PC-3 (cell line): Measurements from ENCODE around the gene PIGO. TPM values are rescaled to one million over a fixed set of nuclear protein-coding genes. Genes with fewer than 3 reads are reported as not detected.

ENCODE experiments used
- ATAC-seq: fragments of 200-7000 bp; cut with Tn5 transposase; 2 replicates; pipeline ENCODE4 v1.9.1; 2020; ENCODE audit warnings: mild to moderate bottlenecking, moderate library complexity
- BruUV-seq: library from RNA; stranded (reverse); fragments of 400-500 nt; replicated peaks from 2 replicates; lab custom pipeline; 2021; lab: Mats Ljungman, UMichigan
- CTCF ChIA-PET: fragments of 300-600 bp; sonication (Branson Sonifier 250); formaldehyde crosslinking; loops from one replicate; lab custom pipeline; 2022; ENCODE audit warnings: antibody characterized with exemption; lab: Charles Lee
- POLR2A ChIA-PET: fragments of 300-600 bp; sonication (Branson Sonifier 250); formaldehyde crosslinking; loops from one replicate; lab custom pipeline; 2022; ENCODE audit warnings: antibody characterized with exemption; ENCODE audit not compliant: unreplicated experiment; lab: Charles Lee
- DNase-seq: peaks from one replicate; pipeline ENCODE4 v3.0.0-alpha.2; 2015
- H2AFZ ChIP-seq: fragments of 300-600 bp; sonication (generic); 2 replicates; pipeline ENCODE4 v1.6.0; 2016; ENCODE audit warnings: antibody characterized with exemption, low read length
- H3F3A ChIP-seq: fragments of 300-600 bp; sonication (generic); one replicate; pipeline ENCODE4 v1.6.0; 2017; ENCODE audit warnings: antibody characterized with exemption, low read length, control low read depth, mild to moderate bottlenecking; ENCODE audit not compliant: unreplicated experiment
- H3K27ac ChIP-seq: fragments of 300-600 bp; sonication (generic); 2 replicates; pipeline ENCODE4 v1.5.1; 2016; ENCODE audit warnings: mild to moderate bottlenecking, low read length
- H3K27me3 ChIP-seq: fragments of 300-600 bp; sonication (generic); 2 replicates; pipeline ENCODE4 v1.6.1; 2016; ENCODE audit warnings: low read length, mixed read lengths
- H3K36me3 ChIP-seq: fragments of 300-600 bp; sonication (generic); 2 replicates; pipeline ENCODE4 v1.6.1; 2016; ENCODE audit warnings: low read depth, mixed run types, low read length, mixed read lengths
- H3K4me1 ChIP-seq: fragments of 300-600 bp; sonication (generic); 2 replicates; pipeline ENCODE4 v1.5.1; 2016; ENCODE audit warnings: low read length; ENCODE audit not compliant: insufficient read depth
- H3K4me2 ChIP-seq: fragments of 300-600 bp; sonication (generic); 2 replicates; pipeline ENCODE4 v1.6.0; 2016; ENCODE audit warnings: low read length
- H3K4me3 ChIP-seq: fragments of 300-600 bp; sonication (generic); 2 replicates; pipeline ENCODE4 v1.5.1; 2016; ENCODE audit warnings: mild to moderate bottlenecking, low read length, mixed read lengths
- H3K79me2 ChIP-seq: fragments of 300-600 bp; sonication (generic); 2 replicates; pipeline ENCODE4 v1.6.1; 2017; ENCODE audit warnings: low read length, mixed read lengths
- H3K9ac ChIP-seq: fragments of 300-600 bp; sonication (generic); 2 replicates; pipeline ENCODE4 v1.6.0; 2016; ENCODE audit warnings: mild to moderate bottlenecking, low read length
- H3K9me2 ChIP-seq: fragments of 300-600 bp; sonication (generic); replicated peaks from 2 replicates; pipeline ENCODE4 v1.6.1; 2016; ENCODE audit warnings: mixed run types, low read length, mixed read lengths
- H3K9me3 ChIP-seq: fragments of 300-600 bp; sonication (generic); 2 replicates; pipeline ENCODE4 v1.6.1; 2016; ENCODE audit warnings: low read length, mixed read lengths
- H4K20me1 ChIP-seq: fragments of 300-600 bp; sonication (generic); 2 replicates; pipeline ENCODE4 v1.6.1; 2016; ENCODE audit warnings: low read length, mixed read lengths
- EZH2 ChIP-seq: fragments of 300-600 bp; sonication (generic); IDR thresholded peaks from one replicate; pipeline ENCODE4 v1.6.1; 2017; ENCODE audit warnings: antibody characterized with exemption, mild to moderate bottlenecking, low read length; ENCODE audit not compliant: unreplicated experiment
- EZH2phosphoT487 ChIP-seq: fragments of 300-600 bp; sonication (generic); IDR thresholded peaks from 2 replicates; pipeline ENCODE4 v1.6.1; 2018; ENCODE audit warnings: mild to moderate bottlenecking, antibody characterized with exemption, low read length, borderline replicate concordance
- intact Hi-C: fragments of 100-400 bp; cut with micrococcal nuclease; formaldehyde crosslinking; loops from 2 replicates; pipeline ENCODE4 v1.9.0; 2023
- total RNA-seq: library from RNA; depleted of rRNA; stranded (reverse); fragments of >200 nt; gene quantifications from 2 replicates; pipeline ENCODE4 v1.2.3, GENCODE V29; 2014
- TF ChIP-seq, protein P1 (sequence below): fragments of 300-600 bp; sonication (generic); conservative IDR thresholded peaks from 2 replicates; pipeline ENCODE4 v1.5.1; 2017; ENCODE audit warnings: antibody characterized with exemption, low read depth, mild to moderate bottlenecking, low read length

PIGO gene
- total RNA-seq, 1 experiment from 2014 or later: 18.2 TPM

DNA sequence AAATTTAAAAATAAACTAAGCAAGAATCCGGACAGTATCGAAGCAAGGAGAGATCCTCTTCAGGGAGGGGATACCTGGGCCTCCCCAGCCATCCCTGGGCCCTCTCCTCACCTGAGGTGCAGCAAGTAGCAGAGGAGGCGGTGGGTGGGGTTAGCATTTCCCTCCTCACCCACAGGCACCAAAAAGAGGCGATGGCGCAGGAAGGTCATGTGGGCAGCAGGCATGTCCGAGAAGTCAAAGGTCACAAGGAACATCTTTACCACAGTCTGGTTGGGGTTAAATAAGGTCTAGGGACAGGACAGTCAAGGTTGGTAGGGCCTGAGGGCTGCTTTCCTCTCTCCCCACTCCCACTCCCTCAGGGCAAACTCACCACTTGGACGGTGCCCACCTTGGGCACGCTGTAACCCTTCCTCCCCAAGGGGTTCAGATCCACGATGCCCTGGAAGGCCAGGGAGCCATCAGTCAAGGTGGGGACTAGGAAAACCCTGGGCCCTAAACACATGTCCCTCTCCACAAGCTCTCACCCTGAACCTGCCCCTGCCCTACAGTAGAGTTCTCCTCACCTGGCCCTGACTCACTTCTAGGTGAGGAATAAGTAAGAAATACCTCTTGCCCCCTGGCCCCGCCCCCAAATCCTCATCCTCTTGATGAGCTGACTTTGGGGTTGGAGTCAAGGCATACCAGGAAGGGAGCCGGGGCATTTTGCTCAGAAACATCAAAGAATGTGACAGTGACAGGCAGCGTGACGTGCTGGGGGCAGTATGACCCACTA is 9.4 kb upstream of the PIGO start:
- H3K4me2 ChIP-seq: no peak overlapping the region
- no peaks in the 10 kb centered on the region for H4K20me1 ChIP-seq
- ATAC-seq (no peak), DNase-seq (no peak)
- no peaks in the 10 kb centered on the region for H3K27me3 ChIP-seq
- BruUV-seq: no TSS peak
- H3K9ac ChIP-seq: no peak overlapping the region
- no peak overlapping the region for H2AFZ ChIP-seq
- H3K4me3 ChIP-seq: no peak overlapping the region
- peaks cover 27% of the 10 kb centered on the region for H3K4me1 ChIP-seq
- H3K36me3 ChIP-seq: no peaks in the 10 kb centered on the region
- POLR2A ChIA-PET: interaction anchor here (0.5 kb wide), 1 partner anchor 457 kb away, joined by 3 read pairs; no protein-coding TSS in a partner anchor
- TF ChIP-seq, protein P1, sequence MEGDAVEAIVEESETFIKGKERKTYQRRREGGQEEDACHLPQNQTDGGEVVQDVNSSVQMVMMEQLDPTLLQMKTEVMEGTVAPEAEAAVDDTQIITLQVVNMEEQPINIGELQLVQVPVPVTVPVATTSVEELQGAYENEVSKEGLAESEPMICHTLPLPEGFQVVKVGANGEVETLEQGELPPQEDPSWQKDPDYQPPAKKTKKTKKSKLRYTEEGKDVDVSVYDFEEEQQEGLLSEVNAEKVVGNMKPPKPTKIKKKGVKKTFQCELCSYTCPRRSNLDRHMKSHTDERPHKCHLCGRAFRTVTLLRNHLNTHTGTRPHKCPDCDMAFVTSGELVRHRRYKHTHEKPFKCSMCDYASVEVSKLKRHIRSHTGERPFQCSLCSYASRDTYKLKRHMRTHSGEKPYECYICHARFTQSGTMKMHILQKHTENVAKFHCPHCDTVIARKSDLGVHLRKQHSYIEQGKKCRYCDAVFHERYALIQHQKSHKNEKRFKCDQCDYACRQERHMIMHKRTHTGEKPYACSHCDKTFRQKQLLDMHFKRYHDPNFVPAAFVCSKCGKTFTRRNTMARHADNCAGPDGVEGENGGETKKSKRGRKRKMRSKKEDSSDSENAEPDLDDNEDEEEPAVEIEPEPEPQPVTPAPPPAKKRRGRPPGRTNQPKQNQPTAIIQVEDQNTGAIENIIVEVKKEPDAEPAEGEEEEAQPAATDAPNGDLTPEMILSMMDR: no peak
- no peak for TF ChIP-seq EZH2phosphoT487
- H3K9me2 ChIP-seq: no peaks in the 10 kb centered on the region
- CTCF ChIA-PET: no interaction called here
- H3K9me3 ChIP-seq: no peaks in the 10 kb centered on the region
- H3K79me2 ChIP-seq: peaks cover 20% of the 10 kb centered on the region
- H3F3A ChIP-seq: no peaks in the 10 kb centered on the region
- H3K27ac ChIP-seq: no peak overlapping the region
- intact Hi-C loops: no loop called here

- TF ChIP-seq, protein P1: no peak
- no peak overlapping the region for H3K27ac ChIP-seq
- no peak overlapping the region for H3K4me2 ChIP-seq
- no peaks in the 10 kb centered on the region for H3K36me3 ChIP-seq
- no TSS peak for BruUV-seq
- ChIA-PET POLR2A (no interaction called here), CTCF (no interaction called here)
- H3K9me3 ChIP-seq: no peaks in the 10 kb centered on the region
- H3F3A ChIP-seq: no peaks in the 10 kb centered on the region
- no peak overlapping the region for H3K9ac ChIP-seq
- no peak overlapping the region for H2AFZ ChIP-seq
- H3K9me2 ChIP-seq: no peaks in the 10 kb centered on the region
- H3K27me3 ChIP-seq: no peaks in the 10 kb centered on the region
- H4K20me1 ChIP-seq: no peaks in the 10 kb centered on the region
- H3K4me3 ChIP-seq: no peak overlapping the region
- no peak for ATAC-seq
- H3K4me1 ChIP-seq: peaks cover 20% of the 10 kb centered on the region
- intact Hi-C loops: no loop called here
- DNase-seq: no peak
- H3K79me2 ChIP-seq: peaks cover 20% of the 10 kb centered on the region
Observed at GRCh38 chr9:35105126-35105525, 8.7 kb upstream of the PIGO start.

DNA sequence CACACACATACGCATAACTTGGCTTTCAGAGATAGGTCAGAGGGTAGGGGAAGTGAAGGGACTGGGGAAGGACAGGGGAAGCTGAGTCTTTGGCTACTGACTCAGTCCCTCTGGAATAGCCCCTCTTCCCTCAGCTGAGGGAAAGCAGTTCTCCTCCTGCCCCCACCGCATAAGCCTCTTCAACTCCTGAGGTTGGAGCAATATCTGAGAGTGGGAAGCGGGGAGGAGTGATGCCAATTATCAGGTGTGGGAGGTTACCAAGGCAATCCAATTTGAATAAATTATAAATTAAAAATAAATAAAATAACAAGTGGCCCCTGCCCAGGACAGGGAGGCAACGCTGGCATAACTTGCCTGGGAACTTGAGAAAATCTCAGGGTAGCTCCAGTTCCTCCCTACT is 8.2 kb upstream of the PIGO start:
- Histone ChIP-seq H3K4me3 (no peak overlapping the region), H3K9ac (no peak overlapping the region)
- BruUV-seq: no TSS peak

More for the DNA sequence above, 8.2 kb upstream of the PIGO start:
- H4K20me1 ChIP-seq: no peaks in the 10 kb centered on the region
- H3F3A ChIP-seq: no peaks in the 10 kb centered on the region
- no peak overlapping the region for H2AFZ ChIP-seq
- peaks cover 20% of the 10 kb centered on the region for H3K79me2 ChIP-seq
- TF ChIP-seq EZH2phosphoT487 (no peak), EZH2 (no peak)
- TF ChIP-seq, protein P1: no peak
- ATAC-seq (no peak), DNase-seq (no peak)
- H3K4me1 ChIP-seq: peaks cover 16% of the 10 kb centered on the region
- H3K36me3 ChIP-seq: 0 out of 2 replicates have a peak, but pooled peaks cover 3% of the 10 kb centered on the region
- no peak overlapping the region for H3K4me2 ChIP-seq
- H3K9me3 ChIP-seq: no peaks in the 10 kb centered on the region
- CTCF ChIA-PET: no interaction called here
- H3K27me3 ChIP-seq: no peaks in the 10 kb centered on the region
- no peaks in the 10 kb centered on the region for H3K9me2 ChIP-seq
- no peak overlapping the region for H3K27ac ChIP-seq
- POLR2A ChIA-PET: no interaction called here
- intact Hi-C loops: no loop called here
